Renal cortical epithelial cell (primary cell): ENCODE results near the gene ZNF326. TPM values are rescaled to one million over a fixed set of nuclear protein-coding genes. Genes with fewer than 3 reads are reported as not detected.
A peak's percentile ranks its signal among the peaks of the same experiment; 100 is the strongest.

ENCODE experiments used
- DNase-seq: peaks from one replicate; pipeline ENCODE4 v3.0.0-alpha.2; 2011; ENCODE audit warnings: low read depth
- total RNA-seq: library from RNA; depleted of rRNA; stranded (reverse); fragments of >200 nt; gene quantifications from 2 replicates; pipeline ENCODE4 v1.2.3, GENCODE V29; 2014

The ZNF326 gene
- total RNA-seq, 1 donor from 2014 or later = 20.5 TPM

DNA sequence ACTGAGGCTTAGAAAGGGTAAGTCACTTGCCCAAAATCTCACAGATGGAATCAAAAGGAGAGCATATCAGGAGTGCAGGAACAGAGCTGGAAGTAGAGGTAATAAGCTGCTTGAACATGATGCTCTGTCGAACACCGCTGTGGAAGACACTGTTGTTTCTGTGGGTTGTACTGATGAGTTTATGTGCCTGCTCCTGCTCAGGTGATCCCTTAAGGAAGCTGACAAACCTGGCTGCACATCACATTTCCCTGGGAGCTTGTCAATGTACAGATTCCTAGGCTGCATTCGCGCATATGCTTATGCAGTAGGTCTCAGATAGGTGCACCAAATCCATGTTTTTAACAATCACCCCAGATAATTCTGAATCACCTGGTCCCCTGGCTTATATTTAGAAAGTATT, 79.7 kb downstream of the ZNF326 start:
- no peak for DNase-seq

DNA sequence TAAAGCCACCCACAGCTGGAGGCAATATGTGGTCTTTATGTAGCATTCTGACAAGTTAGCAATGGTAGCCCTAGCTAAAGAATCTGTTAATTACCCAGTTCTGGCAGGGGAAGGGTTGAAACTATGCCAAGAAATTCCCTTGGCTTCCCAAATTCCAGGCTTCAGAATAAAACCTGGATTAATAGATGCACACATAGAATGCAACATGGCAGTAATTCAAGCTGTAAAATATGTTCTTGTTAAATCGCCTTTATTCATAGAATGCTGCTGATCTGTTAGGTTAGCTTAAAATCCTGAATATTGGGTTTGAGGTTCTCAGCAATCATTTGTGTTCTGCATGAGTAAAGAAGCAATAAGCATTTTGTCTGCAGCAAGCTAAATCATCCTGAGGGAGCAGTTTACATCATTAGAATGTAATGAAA, 80.1 kb downstream of the ZNF326 start:
- peak; percentile 5 for DNase-seq

GRCh38 chr1:90083995-90084394, 89.1 kb downstream of the ZNF326 start:
- DNase-seq = no peak

Other genes with a start within 250 kb of the ZNF326 start
- 28.7 and 43.8 TPM in 2 replicates for gene LRRC8D, start 174.1 kb upstream of the ZNF326 start, total RNA-seq